HL-60 (cell line): Measurements from ENCODE around the gene LRP2.

Source experiments
- DNase-seq, 2 experiments: peaks; one replicate each; pipeline ENCODE4 v3.0.0-alpha.2; 2010 to 2020; ENCODE audit warnings: low read depth in 1 of 2, low spot score in 1 of 2
- H3K27ac ChIP-seq: fragments of 250-450 bp; sonication (Bioruptor Pico); replicated peaks from 2 replicates; pipeline ENCODE4 v1.5.1; 2020; ENCODE audit warnings: mild to moderate bottlenecking, moderate library complexity
- H3K27me3 ChIP-seq: fragments of 250-450 bp; sonication (Bioruptor Pico); 2 replicates; pipeline ENCODE4 v1.5.1; 2021; ENCODE audit warnings: mild to moderate bottlenecking, moderate library complexity; ENCODE audit not compliant: insufficient read depth, poor library complexity, severe bottlenecking
- H3K4me3 ChIP-seq: replicated peaks from 2 replicates; pipeline ENCODE4 v1.5.1; 2011; ENCODE audit warnings: mild to moderate bottlenecking, control low read depth, low read length; ENCODE audit not compliant: insufficient read depth
- CTCF ChIP-seq: IDR thresholded peaks from one replicate; pipeline ENCODE4 v1.5.1; 2011; ENCODE audit warnings: low read length, control low read depth, inconsistent platforms; ENCODE audit not compliant: insufficient read depth
- GABPA ChIP-seq: IDR thresholded peaks from 2 replicates; pipeline ENCODE4 v1.6.1; 2012; ENCODE audit warnings: low read depth
- POLR2AphosphoS5 ChIP-seq: IDR thresholded peaks from 2 replicates; pipeline ENCODE4 v1.6.1; 2012; ENCODE audit warnings: low read depth
- SPI1 ChIP-seq: IDR thresholded peaks from 2 replicates; pipeline ENCODE4 v1.6.1; 2012; ENCODE audit warnings: low read depth, mild to moderate bottlenecking, borderline replicate concordance
- TF ChIP-seq, protein P1 (sequence below): IDR thresholded peaks from 2 replicates; pipeline ENCODE4 v1.6.1; 2012; ENCODE audit warnings: low read depth; ENCODE audit not compliant: insufficient replicate concordance

Gene LRP2

DNA sequence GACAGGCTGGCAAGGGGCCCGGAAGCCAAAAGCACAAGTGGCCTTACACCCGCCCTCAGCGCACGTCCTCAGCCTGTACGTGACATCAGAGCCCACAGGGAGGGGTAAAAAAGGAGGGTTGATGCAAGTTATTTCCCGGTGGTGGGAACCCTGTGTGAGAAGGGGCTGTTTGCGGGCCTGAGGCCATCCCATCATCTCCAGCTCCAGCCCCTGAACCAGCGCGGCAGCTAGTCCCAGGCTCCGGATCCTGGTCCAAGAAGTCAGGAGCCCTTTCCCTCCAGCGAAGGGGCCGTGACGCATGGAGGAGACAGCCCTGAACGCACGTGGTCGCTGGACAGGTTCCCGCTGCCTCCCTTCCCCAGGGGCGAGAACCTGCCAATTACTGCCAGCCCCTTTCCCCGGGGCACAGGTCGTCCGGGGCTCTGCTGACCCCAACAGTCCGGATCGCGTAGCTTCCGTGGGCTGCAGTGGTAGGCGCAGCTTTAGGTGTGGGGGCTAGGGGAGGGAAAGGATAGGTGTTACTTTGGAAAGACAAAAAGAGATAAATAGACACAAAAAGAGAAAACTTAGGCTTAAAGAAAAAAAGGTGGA is 1.3 kb upstream of the LRP2 start:
- peak in 1 of 2 experiments; percentile 15 for DNase-seq
- H3K27me3 ChIP-seq, result peaks cover 54% of the 10 kb centered on the region
- H3K27ac ChIP-seq, result no peak overlapping the region
- H3K4me3 ChIP-seq, result peak overlapping the region; percentile 8
- TF ChIP-seq CTCF, result no peak
- TF ChIP-seq GABPA, result no peak
- TF ChIP-seq, protein P1, sequence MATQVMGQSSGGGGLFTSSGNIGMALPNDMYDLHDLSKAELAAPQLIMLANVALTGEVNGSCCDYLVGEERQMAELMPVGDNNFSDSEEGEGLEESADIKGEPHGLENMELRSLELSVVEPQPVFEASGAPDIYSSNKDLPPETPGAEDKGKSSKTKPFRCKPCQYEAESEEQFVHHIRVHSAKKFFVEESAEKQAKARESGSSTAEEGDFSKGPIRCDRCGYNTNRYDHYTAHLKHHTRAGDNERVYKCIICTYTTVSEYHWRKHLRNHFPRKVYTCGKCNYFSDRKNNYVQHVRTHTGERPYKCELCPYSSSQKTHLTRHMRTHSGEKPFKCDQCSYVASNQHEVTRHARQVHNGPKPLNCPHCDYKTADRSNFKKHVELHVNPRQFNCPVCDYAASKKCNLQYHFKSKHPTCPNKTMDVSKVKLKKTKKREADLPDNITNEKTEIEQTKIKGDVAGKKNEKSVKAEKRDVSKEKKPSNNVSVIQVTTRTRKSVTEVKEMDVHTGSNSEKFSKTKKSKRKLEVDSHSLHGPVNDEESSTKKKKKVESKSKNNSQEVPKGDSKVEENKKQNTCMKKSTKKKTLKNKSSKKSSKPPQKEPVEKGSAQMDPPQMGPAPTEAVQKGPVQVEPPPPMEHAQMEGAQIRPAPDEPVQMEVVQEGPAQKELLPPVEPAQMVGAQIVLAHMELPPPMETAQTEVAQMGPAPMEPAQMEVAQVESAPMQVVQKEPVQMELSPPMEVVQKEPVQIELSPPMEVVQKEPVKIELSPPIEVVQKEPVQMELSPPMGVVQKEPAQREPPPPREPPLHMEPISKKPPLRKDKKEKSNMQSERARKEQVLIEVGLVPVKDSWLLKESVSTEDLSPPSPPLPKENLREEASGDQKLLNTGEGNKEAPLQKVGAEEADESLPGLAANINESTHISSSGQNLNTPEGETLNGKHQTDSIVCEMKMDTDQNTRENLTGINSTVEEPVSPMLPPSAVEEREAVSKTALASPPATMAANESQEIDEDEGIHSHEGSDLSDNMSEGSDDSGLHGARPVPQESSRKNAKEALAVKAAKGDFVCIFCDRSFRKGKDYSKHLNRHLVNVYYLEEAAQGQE, result no peak
- no peak for TF ChIP-seq POLR2AphosphoS5
- TF ChIP-seq SPI1, result no peak

DNA sequence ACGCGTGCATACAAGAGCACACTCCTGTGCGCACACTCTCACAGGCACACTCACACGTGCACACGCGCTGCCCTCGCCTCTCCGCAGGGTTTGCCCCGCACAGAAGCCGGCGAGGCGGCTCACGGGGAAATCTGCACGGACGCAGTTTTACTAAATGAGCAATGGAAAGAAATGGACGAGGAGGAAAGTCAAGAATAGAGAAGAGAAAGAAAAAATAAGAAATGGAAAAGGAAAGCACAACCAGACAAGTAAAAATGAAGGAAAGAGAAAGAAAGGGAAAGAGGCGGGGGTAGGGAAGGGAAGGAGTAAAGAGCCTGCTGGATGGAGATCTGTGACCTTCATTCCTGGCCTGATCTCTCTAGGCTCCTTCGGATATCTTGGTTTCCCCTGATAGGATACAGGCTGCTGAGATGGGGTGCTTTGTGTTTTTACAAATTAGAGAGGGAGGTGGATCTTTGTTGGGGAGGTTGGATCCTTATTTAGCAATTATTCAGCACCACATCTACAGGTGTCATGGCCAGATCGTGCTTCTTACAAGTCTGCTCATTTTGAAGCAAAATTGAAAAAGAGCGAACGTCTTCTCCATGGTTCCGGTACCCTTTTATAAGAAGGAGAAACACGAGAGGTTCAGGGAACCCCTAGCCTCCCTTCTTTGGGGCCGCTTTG is 693 bp upstream of the LRP2 start:
- TF ChIP-seq SPI1, result no peak
- no peak for TF ChIP-seq POLR2AphosphoS5
- TF ChIP-seq, protein P1, result no peak
- no peak for TF ChIP-seq CTCF
- Histone ChIP-seq H3K27me3 (peaks cover 54% of the 10 kb centered on the region), H3K27ac (no peak overlapping the region), H3K4me3 (peak overlapping the region; percentile 25)
- no peak for DNase-seq

GRCh38 chr2:169361706-169362117 is 622 bp downstream of the LRP2 start:
- TF ChIP-seq SPI1 (no peak), POLR2AphosphoS5 (no peak), CTCF (no peak), GABPA (no peak)
- TF ChIP-seq, protein P1, result no peak
- H3K27ac ChIP-seq, result no peak overlapping the region
- DNase-seq, result no peak
- H3K27me3 ChIP-seq, result peaks cover 60% of the 10 kb centered on the region
- H3K4me3 ChIP-seq, result peak overlapping the region; percentile 25
